ENCODE results near the gene C14orf119.

DNA sequence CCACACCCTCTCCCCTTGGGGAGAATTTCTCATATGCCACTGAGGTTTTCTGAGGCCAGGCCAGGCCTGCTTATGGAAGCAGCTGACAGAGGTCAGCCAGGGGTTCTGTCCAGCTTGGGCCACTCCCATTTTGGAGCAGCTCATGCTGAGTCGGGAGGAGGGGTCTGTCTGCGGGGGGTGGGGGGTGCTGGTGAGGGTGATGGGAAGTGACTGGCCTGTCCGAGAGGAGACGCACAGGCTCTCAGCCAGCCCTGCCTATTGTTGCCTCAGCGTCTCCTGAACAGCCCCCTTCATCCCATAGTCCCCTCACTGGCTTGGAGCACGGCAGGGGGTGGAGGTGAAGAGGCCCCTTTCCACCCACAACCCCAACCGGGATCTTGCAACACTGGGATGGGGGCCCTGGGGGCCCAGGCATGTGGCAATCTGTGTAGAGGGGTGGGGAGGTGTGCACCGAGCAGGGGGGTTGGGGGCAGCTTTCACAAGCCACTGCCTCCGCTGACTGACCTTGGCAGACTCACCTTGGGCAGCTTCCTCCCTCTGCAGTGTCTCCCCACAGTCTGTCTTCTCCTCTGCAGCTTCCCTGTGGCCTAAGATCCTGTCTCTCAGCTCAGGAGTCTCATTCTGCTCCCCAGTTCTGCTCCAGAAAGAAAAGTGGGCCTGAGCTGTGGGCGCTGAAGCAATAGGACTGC, 18.3 kb downstream of the C14orf119 start:
- TF ChIP-seq SUZ12 (IDR thresholded peaks at IDR 0.05; ENCODE audit: extremely low read depth, insufficient read depth, insufficient read length), result no peak
- TF ChIP-seq YY1 (IDR thresholded peaks at IDR 0.05; ENCODE audit: insufficient read depth, insufficient read length), result no peak
- TF ChIP-seq ZNF274 (IDR thresholded peaks at IDR 0.05; ENCODE audit: low read depth, low read length), result no peak

All from NT2/D1 (cell line).